BLaER1 treated with 17β-estradiol and CSF1 and Interleukin-3, amounts not matched to agents 10 nM and 100 nM (cell line): ENCODE measurements around the gene STK36.
A peak's percentile ranks its signal among the peaks of the same experiment; 100 is the strongest.

Experiments used
- H3K27ac ChIP-seq, 11 experiments: shearing (Covaris generic); formaldehyde crosslinking; 2 replicates each; pipeline ENCODE4 v1.8.1; 2022
- H3K27me3 ChIP-seq, 11 experiments: shearing (Covaris generic); formaldehyde crosslinking; 2 replicates each; pipeline ENCODE4 v1.8.1; 2022
- H3K36me3 ChIP-seq, 11 experiments: shearing (Covaris generic); formaldehyde crosslinking; 2 replicates each; pipeline ENCODE4 v1.8.1; 2022
- H3K4me1 ChIP-seq, 10 experiments: shearing (Covaris generic); formaldehyde crosslinking; 2 replicates each; pipeline ENCODE4 v1.8.1; 2022
- H3K4me2 ChIP-seq, 11 experiments: shearing (Covaris generic); formaldehyde crosslinking; 2 replicates each; pipeline ENCODE4 v1.8.1; 2022
- H3K4me3 ChIP-seq, 10 experiments: shearing (Covaris generic); formaldehyde crosslinking; 2 replicates each; pipeline ENCODE4 v1.8.1; 2022
- H3K9ac ChIP-seq, 11 experiments: shearing (Covaris generic); formaldehyde crosslinking; 2 replicates each; pipeline ENCODE4 v1.8.1; 2022
- H3K9me3 ChIP-seq, 11 experiments: shearing (Covaris generic); formaldehyde crosslinking; replicated peaks in 1 of 11; 2 replicates each; pipeline ENCODE4 v1.8.1; 2022
- H4K20me1 ChIP-seq, 11 experiments: shearing (Covaris generic); formaldehyde crosslinking; 2 replicates each; pipeline ENCODE4 v1.8.1; 2022
- Cebpa-rat ChIP-seq, 11 experiments: shearing (Covaris generic); IDR thresholded peaks; 2 replicates each; pipeline ENCODE4 v1.8.1; 2022

The STK36 gene, protein sequence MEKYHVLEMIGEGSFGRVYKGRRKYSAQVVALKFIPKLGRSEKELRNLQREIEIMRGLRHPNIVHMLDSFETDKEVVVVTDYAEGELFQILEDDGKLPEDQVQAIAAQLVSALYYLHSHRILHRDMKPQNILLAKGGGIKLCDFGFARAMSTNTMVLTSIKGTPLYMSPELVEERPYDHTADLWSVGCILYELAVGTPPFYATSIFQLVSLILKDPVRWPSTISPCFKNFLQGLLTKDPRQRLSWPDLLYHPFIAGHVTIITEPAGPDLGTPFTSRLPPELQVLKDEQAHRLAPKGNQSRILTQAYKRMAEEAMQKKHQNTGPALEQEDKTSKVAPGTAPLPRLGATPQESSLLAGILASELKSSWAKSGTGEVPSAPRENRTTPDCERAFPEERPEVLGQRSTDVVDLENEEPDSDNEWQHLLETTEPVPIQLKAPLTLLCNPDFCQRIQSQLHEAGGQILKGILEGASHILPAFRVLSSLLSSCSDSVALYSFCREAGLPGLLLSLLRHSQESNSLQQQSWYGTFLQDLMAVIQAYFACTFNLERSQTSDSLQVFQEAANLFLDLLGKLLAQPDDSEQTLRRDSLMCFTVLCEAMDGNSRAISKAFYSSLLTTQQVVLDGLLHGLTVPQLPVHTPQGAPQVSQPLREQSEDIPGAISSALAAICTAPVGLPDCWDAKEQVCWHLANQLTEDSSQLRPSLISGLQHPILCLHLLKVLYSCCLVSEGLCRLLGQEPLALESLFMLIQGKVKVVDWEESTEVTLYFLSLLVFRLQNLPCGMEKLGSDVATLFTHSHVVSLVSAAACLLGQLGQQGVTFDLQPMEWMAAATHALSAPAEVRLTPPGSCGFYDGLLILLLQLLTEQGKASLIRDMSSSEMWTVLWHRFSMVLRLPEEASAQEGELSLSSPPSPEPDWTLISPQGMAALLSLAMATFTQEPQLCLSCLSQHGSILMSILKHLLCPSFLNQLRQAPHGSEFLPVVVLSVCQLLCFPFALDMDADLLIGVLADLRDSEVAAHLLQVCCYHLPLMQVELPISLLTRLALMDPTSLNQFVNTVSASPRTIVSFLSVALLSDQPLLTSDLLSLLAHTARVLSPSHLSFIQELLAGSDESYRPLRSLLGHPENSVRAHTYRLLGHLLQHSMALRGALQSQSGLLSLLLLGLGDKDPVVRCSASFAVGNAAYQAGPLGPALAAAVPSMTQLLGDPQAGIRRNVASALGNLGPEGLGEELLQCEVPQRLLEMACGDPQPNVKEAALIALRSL (N-terminal part only)

DNA sequence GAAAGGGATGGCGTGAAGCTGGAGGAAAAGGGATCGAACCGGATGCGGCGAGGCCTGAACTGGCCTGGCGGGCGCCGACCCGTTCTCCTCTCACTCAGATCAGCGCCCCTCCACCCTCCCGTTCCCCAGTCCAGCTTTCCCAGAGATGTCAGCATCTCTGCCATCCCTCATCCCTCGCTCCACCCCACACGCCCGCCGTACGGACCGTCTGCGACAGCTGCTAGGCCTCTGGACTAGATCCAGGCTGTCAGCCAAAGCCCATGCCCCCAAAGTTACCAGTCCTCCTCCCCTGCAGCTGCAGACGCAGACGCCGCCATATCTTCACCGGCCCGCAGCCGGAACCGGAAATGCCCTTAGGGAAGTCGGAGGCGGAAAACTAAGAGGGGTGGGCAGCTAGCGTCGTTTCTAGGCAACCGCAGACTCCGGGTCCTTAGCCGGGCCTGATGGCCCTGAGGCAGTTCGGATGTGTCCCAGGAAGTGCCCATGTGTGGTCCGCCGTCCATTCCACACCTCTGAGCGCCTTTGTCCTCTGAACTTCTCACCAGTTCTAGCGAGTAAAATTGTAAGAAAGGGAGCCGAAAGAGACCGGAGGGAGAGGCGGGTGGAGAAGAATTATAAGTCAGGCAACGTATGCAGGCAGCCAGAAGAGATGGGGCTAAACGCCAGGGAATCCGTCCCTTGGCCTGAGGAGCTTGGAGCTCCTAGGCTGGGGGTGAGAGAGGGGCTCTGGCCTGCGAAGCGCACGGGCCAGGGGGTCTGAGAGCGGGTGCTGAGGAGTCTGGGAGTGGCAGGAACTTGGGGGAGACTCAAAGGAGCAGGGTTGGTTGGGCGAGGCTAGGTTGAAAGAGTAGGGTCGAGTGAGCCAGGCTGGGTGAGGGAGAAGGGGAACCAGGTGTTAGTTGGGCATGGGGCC, at the start of gene STK36, which contains the start of gene RNF25:
Gene STK36, plus strand, starts transcription at position 433 of the 913 bp plus-strand sequence. CDS start 744 bp downstream, outside the sequence.
Gene RNF25, minus strand, starts transcription at position 349 of the 913 bp plus-strand sequence. Its CDS starts 32 bp downstream, at position 317.
- peak within 1 kb of the TSS; percentile 77 to 96 (median 91) for H3K4me2 ChIP-seq
- H3K36me3 ChIP-seq, result peaks cover 11 to 41% (median 25%) of the 10 kb centered on the region in 11 experiments

DNA sequence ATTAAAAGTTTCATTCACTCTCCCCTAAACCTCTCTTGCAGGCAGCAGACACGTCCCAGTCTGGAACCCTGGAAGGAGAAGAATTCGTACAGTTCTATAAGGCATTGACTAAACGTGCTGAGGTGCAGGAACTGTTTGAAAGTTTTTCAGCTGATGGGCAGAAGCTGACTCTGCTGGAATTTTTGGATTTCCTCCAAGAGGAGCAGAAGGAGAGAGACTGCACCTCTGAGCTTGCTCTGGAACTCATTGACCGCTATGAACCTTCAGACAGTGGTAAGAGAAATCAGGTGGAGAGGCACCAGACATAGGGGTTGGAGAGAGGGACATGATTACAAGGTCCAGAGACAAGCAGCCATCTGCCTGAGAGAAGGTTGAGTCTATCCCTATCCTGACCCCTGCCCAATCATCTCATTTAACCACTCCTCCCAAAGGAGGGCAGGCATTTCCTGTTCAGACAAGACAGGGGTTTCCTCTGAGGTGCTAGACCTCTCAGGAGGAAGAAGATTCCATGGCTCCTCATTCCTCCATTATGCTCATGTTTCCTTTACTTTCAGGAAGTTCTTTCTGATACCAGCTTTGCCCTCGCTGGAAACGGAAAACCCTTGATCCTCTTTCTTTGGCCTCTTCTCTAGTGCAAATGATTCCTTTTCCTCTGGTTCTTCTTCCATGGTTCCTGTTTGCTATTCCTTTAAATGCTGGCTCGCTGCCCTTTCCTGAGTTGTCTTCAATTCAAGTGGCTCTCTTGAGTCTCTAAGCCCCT, 49.1 kb upstream of the STK36 start:
- peak overlapping the region in 3 of 11 experiments; percentile 7 to 63 (median 31); a peak in 5 of 22 replicates for H3K9ac ChIP-seq
- H3K4me2 ChIP-seq, result peak overlapping the region; percentile 32 to 94 (median 62)
- TF ChIP-seq Cebpa-rat (IDR thresholded peaks at IDR 0.05), result no peak
- peak overlapping the region in 3 of 10 experiments; percentile 0 to 31 (median 5); a peak in 2 of 20 replicates for H3K4me3 ChIP-seq
- no peaks in the 10 kb centered on the region for H3K9me3 ChIP-seq
- H4K20me1 ChIP-seq, result no peaks in the 10 kb centered on the region
- no peaks in the 10 kb centered on the region for H3K27me3 ChIP-seq
- H3K4me1 ChIP-seq, result peaks cover 10 to 24% (median 13%) of the 10 kb centered on the region in 10 experiments
- H3K27ac ChIP-seq, result peak overlapping the region in 5 of 11 experiments; percentile 19 to 80 (median 38); a peak in 7 of 22 replicates
- H3K36me3 ChIP-seq, result peaks cover 0 to 4% (median 0%) of the 10 kb centered on the region in 11 experiments; a peak in 1 of 22 replicates

More for the DNA sequence above, at the start of gene STK36, which contains the start of gene RNF25:
- no peaks in the 10 kb centered on the region for H3K9me3 ChIP-seq
- H3K27ac ChIP-seq, result peak within 1 kb of the TSS; percentile 71 to 85 (median 82); a peak in 21 of 22 replicates
- H3K4me1 ChIP-seq, result peaks cover 17 to 27% (median 20%) of the 10 kb centered on the region in 10 experiments
- H3K9ac ChIP-seq, result peak within 1 kb of the TSS; percentile 74 to 89 (median 83)
- peaks cover 0 to 12% (median 0%) of the 10 kb centered on the region in 11 experiments; a peak in 3 of 22 replicates for H4K20me1 ChIP-seq
- no peaks in the 10 kb centered on the region for H3K27me3 ChIP-seq
- TF ChIP-seq Cebpa-rat (IDR thresholded peaks at IDR 0.05), result no peak
- H3K4me3 ChIP-seq, result peak within 1 kb of the TSS; percentile 75 to 93 (median 85)

DNA sequence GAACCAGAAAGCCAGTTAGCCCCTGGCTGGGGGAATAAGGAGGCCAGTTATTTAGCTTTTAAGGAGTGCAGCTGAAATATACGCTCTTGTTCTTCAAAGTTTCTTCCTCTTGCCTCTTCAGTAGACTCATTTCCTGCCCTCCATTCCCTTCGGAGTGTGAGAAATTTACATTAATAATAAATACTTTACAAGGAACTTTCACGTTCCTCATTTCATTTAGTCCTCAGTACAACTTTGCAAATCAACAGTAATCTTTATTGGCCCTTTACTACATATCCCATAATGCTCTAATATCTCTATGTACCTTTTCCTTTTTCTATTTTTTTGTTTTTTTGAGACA, 48.5 kb upstream of the STK36 start:
- no peaks in the 10 kb centered on the region for H4K20me1 ChIP-seq
- H3K9me3 ChIP-seq, result no peaks in the 10 kb centered on the region
- no peak for TF ChIP-seq Cebpa-rat (IDR thresholded peaks at IDR 0.05)
- H3K4me3 ChIP-seq, result peak overlapping the region in 3 of 10 experiments; percentile 0 to 31 (median 5); a peak in 2 of 20 replicates
- H3K4me2 ChIP-seq, result peak overlapping the region; percentile 32 to 94 (median 62)
- no peaks in the 10 kb centered on the region for H3K27me3 ChIP-seq
- peaks cover 0 to 4% (median 0%) of the 10 kb centered on the region in 11 experiments; a peak in 1 of 22 replicates for H3K36me3 ChIP-seq
- H3K9ac ChIP-seq, result peak overlapping the region in 3 of 11 experiments; percentile 7 to 63 (median 31); a peak in 5 of 22 replicates
- peak overlapping the region in 5 of 11 experiments; percentile 19 to 80 (median 38); a peak in 7 of 22 replicates for H3K27ac ChIP-seq
- peaks cover 10 to 24% (median 13%) of the 10 kb centered on the region in 10 experiments for H3K4me1 ChIP-seq

DNA sequence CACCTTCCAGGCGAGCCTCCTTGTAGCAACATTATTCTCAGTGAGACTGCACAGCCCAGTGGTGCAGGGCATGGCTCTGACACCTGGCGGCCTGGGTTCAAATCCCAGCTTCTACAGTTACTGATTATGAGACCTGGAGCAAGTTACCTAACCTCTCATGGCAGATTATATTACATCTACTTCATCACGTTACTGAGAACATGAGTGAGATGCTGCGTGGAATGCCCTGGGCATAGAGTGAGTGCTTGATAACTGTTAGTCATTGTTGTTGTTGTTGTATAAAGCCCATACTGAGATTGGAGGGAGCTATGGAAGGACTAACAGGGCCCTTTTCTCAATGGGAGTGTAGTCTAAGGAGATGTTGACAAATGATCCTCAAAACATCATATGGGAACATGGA, 45.5 kb upstream of the STK36 start:
- H3K9me3 ChIP-seq, result no peaks in the 10 kb centered on the region
- no peaks in the 10 kb centered on the region for H4K20me1 ChIP-seq
- TF ChIP-seq Cebpa-rat (IDR thresholded peaks at IDR 0.05), result no peak
- H3K4me1 ChIP-seq, result peaks cover 22 to 34% (median 29%) of the 10 kb centered on the region in 10 experiments
- no peak overlapping the region for H3K4me2 ChIP-seq
- H3K27ac ChIP-seq, result no peak overlapping the region
- no peaks in the 10 kb centered on the region for H3K27me3 ChIP-seq
- no peak overlapping the region for H3K9ac ChIP-seq
- no peak overlapping the region for H3K4me3 ChIP-seq
- H3K36me3 ChIP-seq, result 0 out of 22 replicates have a peak, but pooled peaks cover 0 to 4% (median 0%) of the 10 kb centered on the region in 11 experiments

DNA sequence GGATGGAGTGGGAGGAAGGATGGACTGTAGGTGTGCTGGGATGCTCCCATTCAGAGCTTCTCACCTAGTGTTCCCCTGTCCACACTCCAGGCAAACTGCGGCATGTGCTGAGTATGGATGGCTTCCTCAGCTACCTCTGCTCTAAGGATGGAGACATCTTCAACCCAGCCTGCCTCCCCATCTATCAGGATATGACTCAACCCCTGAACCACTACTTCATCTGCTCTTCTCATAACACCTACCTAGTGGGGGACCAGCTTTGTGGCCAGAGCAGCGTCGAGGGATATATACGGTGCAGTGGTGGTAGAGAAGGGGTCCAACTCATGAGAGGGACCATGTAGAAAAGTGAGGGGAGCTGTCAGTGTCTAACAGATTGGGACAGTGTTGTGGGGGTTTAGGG, 43.9 kb upstream of the STK36 start:
- TF ChIP-seq Cebpa-rat (IDR thresholded peaks at IDR 0.05), result no peak
- H3K4me3 ChIP-seq, result no peak overlapping the region
- no peak overlapping the region for H3K4me2 ChIP-seq

DNA sequence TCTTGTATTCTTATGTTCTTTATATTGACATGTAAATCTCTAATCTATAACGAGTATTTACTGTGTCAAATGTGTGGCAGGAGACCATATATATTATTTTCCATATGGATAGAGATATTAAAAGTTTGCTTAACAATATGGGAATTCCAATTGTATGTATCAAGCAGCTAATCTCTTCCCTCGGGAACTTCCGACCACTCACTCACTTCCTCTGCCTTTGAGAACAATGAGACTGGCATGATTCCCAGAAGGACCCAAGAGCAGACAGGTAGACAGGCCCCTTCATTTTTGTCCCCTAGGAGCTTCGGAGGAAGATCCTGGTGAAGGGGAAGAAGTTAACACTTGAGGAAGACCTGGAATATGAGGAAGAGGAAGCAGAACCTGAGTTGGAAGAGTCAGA, 40.0 kb upstream of the STK36 start:
- H3K36me3 ChIP-seq, result peaks cover 35 to 45% (median 42%) of the 10 kb centered on the region in 11 experiments
- no peaks in the 10 kb centered on the region for H3K9me3 ChIP-seq
- H3K9ac ChIP-seq, result no peak overlapping the region
- H3K4me3 ChIP-seq, result no peak overlapping the region
- H3K27ac ChIP-seq, result no peak overlapping the region
- TF ChIP-seq Cebpa-rat (IDR thresholded peaks at IDR 0.05), result no peak
- peaks cover 0 to 2% (median 0%) of the 10 kb centered on the region in 11 experiments; a peak in 3 of 22 replicates for H4K20me1 ChIP-seq
- H3K4me1 ChIP-seq, result peaks cover 0 to 28% (median 18%) of the 10 kb centered on the region in 10 experiments; a peak in 16 of 20 replicates
- H3K27me3 ChIP-seq, result no peaks in the 10 kb centered on the region
- no peak overlapping the region for H3K4me2 ChIP-seq

More for the DNA sequence above, 43.9 kb upstream of the STK36 start:
- H3K27me3 ChIP-seq, result no peaks in the 10 kb centered on the region
- no peaks in the 10 kb centered on the region; a peak in 2 of 22 replicates for H4K20me1 ChIP-seq
- H3K9ac ChIP-seq, result no peak overlapping the region
- H3K36me3 ChIP-seq, result peaks cover 0 to 7% (median 3%) of the 10 kb centered on the region in 11 experiments; a peak in 12 of 22 replicates
- H3K27ac ChIP-seq, result no peak overlapping the region
- no peaks in the 10 kb centered on the region for H3K9me3 ChIP-seq
- H3K4me1 ChIP-seq, result peaks cover 13 to 28% (median 20%) of the 10 kb centered on the region in 10 experiments

DNA sequence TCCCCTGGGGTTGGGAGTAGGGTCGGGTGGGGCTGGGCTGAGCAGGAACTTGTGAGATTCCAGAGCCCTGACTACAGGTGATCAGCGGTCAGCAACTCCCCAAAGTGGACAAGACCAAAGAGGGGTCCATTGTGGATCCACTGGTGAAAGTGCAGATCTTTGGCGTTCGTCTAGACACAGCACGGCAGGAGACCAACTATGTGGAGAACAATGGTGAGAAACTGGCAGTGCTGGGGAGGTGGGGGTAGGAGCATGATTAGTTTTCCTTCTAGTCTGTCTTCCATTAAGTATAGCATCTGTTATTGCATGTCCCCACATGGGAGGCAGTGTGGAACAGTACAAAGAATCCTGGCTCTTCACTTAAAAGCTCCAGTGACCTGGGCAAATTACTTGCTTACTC, 36.2 kb upstream of the STK36 start:
- Histone ChIP-seq H3K4me2 (no peak overlapping the region), H3K36me3 (peaks cover 74 to 83% (median 81%) of the 10 kb centered on the region in 11 experiments)

More for the DNA sequence above, 36.2 kb upstream of the STK36 start:
- Histone ChIP-seq H3K27me3 (no peaks in the 10 kb centered on the region), H3K4me3 (no peak overlapping the region), H4K20me1 (peaks cover 0 to 16% (median 6%) of the 10 kb centered on the region in 11 experiments; a peak in 8 of 22 replicates), H3K4me1 (peaks cover 0 to 15% (median 7%) of the 10 kb centered on the region in 10 experiments; a peak in 16 of 20 replicates), H3K9me3 (no peaks in the 10 kb centered on the region), H3K9ac (no peak overlapping the region), H3K27ac (no peak overlapping the region)
- TF ChIP-seq Cebpa-rat (IDR thresholded peaks at IDR 0.05), result no peak
